ENCODE data around the gene CACNB4.
"Not testable (repeated sequence)": the region's sequence is repeated elsewhere in the genome, so short reads cannot be mapped to it uniquely, and the experiment has no call there.

The CACNB4 gene

DNA sequence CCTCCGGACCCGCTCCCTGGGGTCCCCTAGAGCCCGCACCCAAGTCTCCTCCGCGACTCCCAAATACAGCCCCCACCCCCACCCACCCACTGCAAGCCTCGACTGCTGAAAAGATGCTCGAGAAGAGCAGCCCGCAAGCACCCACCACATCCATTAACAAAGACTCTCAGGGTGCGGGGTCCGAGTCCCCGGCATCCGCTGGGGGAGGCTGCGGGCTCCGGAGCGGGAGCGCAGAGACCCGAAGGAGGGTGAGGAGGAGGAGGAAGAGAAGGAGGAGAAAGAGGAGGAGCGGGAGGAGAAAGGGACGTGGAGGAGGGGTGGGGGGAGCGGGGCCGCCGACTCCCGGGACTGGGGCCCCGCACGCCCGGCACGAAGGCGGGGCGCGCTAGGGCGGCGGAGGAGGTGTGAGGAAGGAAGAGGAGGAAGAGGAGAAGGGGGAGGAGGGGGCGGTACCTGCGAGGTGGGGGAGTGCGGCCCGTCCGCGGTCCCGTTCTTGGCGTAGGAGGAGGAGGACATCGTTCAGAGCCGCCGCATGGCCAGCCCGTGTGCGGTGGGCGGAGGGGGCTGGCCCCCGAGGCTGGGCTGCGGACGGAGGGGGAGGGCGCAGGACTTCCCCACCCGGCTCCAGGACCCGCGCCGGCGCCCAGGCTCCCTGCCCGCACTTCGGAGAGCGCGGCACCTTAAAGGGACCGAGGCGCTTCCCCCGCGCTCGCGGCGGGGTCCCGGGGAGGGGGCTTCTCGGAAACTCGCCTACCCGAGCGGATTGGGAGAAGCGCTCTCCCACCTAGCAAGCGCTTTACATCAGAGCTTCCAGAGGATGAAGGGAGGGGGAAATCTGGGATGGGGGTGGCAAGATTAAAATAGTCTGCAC is at the start of gene CACNB4:
TSS of gene CACNB4 (minus strand) at position 549 of the 871 bp plus-strand sequence.
- DNase-seq, result no peak

DNA sequence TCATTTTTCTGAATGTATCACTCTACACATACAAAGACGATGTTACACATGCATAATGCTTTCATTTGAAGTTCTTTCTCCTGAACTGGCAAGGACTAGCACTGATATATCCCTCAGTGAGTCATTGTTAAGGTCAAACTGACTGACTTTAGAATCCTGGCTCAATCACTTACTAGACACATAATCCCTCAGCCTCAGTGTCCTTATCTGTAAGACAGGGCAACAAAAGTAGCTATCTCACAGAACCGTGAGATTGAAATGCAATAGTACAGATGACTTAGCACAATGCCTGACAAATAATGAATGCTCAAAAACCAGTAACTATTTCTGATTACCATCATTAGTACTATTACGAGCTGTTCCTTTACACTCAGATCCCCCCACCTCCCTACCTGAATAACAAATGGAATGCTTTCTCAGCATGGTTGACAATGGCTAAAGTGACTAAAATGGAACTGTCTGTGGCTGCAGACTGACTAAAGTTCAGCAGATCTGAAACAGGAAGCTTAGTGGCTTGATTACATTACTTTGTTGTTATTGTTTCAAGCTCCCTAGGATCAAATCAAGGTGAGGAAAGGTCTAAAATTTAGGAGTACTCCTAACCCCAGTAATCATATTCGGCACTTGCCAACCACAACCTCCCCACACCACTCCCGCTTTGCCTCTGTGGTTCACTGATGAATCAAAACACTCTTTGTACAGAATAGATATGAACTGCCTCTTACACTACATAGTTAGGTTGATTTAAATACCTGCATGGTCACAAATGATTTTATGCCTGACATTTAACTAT is 35.8 kb upstream of the CACNB4 start:
- DNase-seq, result no peak

GRCh38 chr2:152132306-152132705 is 33.5 kb upstream of the CACNB4 start:
- no peak for DNase-seq

- DNase-seq, result no peak
Observed at GRCh38 chr2:152127628-152128027, 28.8 kb upstream of the CACNB4 start.

GRCh38 chr2:152126664-152127063 is 27.8 kb upstream of the CACNB4 start:
- no peak for DNase-seq

DNA sequence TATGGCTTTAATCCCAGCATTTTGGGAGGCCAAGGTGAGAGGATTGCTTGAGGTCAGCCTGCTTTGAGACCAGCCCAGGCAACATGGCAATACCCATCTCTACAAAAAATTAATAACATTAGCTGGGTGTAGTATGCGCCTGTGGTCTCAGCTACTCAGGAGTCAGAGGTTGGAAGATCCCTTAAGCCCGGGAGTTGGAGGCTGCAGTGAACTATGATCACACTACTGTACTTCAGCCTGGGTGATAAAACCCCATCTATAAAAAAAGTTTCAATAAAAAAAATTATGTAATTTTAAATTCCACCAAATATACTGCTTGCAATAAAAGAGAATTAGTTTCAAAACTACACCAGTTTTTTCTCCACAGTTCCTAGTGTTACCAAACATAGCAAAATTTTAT is 23.3 kb upstream of the CACNB4 start:
- no peak for DNase-seq

- no peak for DNase-seq
Observed at GRCh38 chr2:152120430-152120829, 21.6 kb upstream of the CACNB4 start.

DNA sequence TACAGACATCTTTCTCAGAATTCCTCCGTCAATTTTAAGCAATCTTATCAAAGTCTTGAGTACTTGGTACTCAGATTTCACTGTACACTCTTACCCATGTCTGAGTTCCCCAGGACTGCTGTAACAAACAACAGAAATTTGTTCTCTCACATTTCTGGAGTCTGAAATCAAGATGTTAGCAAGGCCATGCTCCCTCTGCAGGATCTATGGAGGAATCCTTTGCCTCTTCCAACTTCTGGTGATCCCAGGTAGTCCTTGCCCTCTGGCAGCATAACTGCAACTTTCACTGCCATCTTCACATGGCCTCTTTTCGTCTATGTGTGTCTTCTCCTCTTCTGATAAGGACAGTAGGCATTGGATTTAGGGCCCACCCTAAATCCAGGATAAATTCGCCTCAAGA is 17.1 kb upstream of the CACNB4 start:
- DNase-seq, result no peak

DNA sequence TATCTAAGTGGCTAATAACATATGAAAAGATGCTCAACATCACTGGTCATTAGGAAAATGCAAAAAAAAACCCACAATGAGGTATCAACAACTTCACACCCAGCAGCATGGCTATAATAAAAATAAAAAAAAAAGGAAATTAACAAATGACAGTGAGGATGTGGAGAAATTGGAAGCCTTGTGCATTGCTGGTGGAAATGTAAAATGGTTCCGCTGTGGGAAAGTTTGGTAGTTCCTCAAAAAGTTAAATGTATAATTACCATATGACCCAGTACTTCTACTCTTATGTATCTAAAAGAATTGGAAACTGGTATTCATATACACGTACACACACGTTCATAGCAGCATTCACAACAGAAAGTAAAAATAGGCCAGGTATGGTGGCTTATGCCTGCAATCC is 15.5 kb upstream of the CACNB4 start:
- DNase-seq, result no peak

GRCh38 chr2:152107140-152107539 is 8.3 kb upstream of the CACNB4 start:
- not testable (repeated sequence) for DNase-seq

GRCh38 chr2:152106464-152106863 is 7.6 kb upstream of the CACNB4 start:
- no peak for DNase-seq

GRCh38 chr2:152103271-152103670 is 4.4 kb upstream of the CACNB4 start:
- no peak for DNase-seq

DNA sequence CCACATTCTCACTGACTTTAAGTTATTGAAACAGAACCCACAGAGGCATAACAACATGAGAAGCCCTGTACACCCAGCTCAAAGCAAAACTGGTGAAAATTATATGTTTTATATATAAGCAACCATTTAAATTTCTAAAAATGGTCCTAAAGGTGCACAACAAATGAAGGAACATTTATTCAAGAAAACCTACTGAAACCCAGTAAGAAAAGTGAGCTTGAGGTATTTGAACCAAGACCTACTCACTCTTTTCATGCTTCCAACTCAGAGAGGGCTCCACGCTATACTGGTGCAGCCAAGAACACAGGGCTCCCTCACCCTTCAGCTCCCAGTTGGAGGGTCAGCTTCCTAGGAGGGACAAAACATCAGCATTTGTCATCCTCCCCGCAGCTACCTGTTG is 2.1 kb upstream of the CACNB4 start:
- no peak for DNase-seq

GRCh38 chr2:152099367-152100050 is 665 bp upstream of the CACNB4 start:
- DNase-seq, result no peak

- no peak for DNase-seq
Observed at GRCh38 chr2:152097801-152098495, 896 bp downstream of the CACNB4 start.

- no peak for DNase-seq
Observed at GRCh38 chr2:152097290-152097800, 1.5 kb downstream of the CACNB4 start.

GRCh38 chr2:152095146-152095545 is 3.7 kb downstream of the CACNB4 start:
- DNase-seq, result no peak

DNA sequence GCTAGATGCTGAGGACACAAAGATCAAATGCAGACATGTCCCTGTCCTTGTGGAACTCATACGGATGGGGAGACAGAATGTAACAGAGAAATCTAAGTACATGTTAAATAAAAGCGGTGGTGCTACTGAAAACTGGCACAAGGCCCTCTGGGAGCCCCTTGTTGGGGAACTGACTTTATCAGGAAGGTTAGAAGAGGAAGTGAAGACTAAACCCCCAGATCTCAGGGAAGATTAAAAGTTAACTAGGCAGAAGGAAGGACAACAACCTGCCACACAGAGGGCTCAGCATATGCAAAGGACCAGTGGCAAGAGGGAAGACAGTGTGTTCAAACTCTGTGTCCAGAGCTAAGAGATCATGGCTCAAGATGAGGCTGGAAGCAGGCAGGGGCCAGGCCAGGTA is 4.8 kb downstream of the CACNB4 start:
- DNase-seq, result no peak

GRCh38 chr2:152093464-152093863 is 5.4 kb downstream of the CACNB4 start:
- DNase-seq, result no peak

GRCh38 chr2:152092095-152092494 is 6.7 kb downstream of the CACNB4 start:
- DNase-seq, result no peak

- not testable (repeated sequence) for DNase-seq
Observed at GRCh38 chr2:152090726-152091125, 8.1 kb downstream of the CACNB4 start.

DNA sequence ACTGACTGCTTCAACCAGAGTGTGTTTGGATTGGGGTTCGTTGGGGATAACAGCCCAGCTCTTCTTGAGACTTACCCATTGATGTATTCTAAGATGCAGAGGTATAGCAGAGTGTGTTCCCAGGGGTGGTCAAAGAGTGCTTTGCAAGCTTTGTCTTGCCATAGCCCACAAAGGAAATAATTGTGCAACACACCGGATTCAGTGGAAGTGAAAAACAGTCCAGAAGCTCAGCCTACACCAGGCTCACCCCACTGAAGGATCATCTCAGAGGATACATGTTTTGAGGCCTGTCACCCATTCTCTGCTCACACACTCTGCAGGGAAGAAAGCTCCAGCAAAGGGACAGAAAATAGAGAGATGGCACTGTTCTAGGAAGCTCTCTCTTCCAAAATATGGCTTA is 9.6 kb downstream of the CACNB4 start:
- no peak for DNase-seq

DNA sequence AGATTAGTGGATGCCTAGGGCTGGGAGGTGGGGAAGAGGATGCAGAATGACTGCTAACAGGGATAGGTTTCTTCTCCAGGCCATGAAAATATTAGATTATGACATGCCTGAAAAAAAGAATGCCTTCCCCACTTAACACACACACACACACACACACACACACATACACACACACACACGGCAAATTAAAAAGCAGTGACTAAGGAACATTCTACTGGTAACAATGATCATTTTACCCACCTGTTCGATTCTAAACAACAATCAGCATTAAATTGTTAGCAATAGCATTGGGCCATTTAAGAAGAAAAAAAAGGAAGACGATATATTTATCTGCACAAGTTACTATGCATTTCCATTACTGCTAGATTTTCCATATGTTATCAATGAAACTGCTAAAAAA is 10.8 kb downstream of the CACNB4 start:
- DNase-seq, result no peak
